Stimulated activated CD8-positive, alpha-beta memory T cell treated with anti-CD3 and anti-CD28 coated beads, Interleukin-7, amount 100 ng/mL, for 1 hour (primary cell): Measurements from ENCODE around the gene FOCAD.
A peak's percentile ranks its signal among the peaks of the same experiment; 100 is the strongest.

Experiments
- DNase-seq, 2 donors: peaks; one replicate each; pipeline ENCODE4 v3.0.0-alpha.2; 2020; ENCODE audit warnings: low read depth in 2 of 2

Gene FOCAD

DNA sequence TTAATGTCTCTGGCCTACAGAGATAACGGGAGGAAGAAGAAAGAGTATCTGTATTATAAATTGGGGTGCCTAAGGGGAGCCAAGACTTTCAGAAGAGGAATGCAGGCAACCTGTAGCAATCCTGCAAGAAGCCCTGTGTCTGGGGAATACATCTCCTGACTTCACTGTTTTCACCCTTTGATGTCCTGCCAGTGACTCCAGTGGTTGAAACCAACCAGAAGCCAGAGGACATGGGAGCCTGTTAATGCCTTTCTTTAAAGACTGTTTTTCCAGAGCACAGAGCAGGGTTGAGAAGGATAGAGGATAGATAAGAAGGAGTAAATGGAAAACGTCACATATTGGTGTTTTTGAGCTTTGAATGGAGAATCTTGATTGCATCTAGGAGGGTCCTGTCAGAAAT, 196.2 kb downstream of the FOCAD start:
- no peak for DNase-seq

DNA sequence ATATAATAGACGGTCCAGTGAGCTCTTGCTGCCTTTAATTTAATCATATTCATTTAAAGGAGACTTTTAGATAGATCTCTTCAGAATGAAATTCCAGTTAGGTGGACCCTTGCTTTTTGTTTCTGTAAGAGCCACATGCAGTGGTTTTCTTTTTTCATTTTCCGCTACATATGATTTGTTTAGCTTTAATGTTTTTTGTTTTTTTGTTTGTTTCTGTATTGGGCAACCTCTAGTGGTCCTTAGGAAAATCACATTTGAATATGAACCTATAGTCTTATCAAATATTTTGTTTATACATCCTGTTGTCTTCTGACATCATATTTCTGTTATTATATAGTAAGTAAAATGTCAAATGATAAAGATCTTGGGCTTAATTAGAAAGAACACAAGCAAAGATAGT, 196.6 kb downstream of the FOCAD start:
- DNase-seq, result no peak

DNA sequence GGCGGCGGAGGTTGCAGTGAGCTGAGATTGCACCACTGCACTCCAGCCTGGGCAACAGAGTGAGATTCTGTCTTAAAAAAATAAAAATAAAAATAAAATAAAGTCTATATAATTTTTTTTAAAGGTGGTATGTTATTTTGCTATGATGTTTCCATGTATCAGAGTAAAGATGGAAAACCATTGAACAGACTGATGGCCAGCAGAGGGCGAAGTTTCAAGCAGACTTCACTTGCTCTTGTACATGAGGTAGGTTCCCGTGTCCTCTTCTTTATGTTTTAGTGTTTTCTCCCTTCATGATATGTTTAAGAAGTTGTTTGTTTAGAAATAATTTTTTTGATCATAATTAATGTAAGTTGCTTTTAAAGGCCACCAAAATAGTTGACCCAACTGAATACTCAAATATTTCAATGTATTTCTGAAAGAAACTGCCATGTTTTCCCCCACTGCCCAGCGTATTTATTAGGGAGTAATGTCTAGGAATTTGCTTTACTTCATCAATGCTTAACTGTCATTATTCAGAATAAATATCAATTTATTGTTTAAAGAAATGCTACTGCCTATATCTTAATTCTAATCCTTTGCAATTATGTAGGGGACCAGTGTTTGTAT, 201.0 kb downstream of the FOCAD start:
- DNase-seq, result peak; percentile 1 to 30

DNA sequence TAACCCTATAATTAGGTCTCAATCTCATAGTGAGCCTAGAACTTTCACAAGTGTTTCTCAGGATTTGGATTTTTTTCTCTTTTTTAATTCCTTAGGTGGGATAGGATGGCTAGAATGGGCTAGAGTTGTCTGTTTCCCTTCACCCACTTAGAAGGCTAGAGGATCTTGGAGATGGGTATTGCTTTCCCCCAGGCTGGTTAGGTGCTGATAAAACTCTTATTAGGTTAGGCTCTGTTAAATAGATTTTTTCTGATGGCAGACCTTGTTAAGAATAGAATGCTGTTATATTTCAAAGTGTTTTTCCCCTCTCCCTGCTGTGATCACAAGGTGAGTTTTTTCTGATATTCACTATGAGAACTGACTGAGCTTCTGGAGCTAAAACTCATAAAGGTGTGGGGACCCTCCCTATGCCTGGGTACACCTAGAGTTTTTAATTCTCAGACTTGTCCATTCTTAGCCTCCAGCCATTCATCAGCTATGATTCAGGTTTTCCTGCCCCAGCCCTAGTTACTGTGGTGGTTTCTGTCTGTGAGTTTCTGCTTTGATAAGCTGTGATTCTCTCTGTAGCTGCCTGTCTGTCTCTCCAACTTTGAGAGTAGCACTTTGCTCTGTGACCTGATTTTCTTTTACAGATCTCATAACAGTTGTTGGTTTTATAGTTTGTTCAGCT, 215.0 kb downstream of the FOCAD start:
- no peak for DNase-seq

DNA sequence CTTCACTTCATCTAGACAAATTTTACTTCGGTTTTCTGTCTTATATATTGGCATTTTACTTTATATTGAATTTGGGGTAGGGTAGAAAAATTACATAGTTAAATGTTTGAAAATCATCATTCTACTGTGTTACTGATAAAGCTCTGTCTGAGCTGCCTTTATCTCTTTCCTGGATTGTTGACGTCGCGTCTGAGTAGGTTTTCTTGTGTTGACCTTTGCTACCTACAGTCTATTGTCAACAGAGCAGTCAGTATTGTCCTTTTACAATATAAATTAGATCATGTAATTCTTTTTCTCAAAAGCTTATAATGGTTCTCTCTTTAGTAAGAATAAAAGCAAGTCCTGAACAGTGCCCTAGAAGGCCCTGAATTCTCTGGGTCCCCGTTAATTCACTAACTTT, 219.2 kb downstream of the FOCAD start:
- no peak for DNase-seq

DNA sequence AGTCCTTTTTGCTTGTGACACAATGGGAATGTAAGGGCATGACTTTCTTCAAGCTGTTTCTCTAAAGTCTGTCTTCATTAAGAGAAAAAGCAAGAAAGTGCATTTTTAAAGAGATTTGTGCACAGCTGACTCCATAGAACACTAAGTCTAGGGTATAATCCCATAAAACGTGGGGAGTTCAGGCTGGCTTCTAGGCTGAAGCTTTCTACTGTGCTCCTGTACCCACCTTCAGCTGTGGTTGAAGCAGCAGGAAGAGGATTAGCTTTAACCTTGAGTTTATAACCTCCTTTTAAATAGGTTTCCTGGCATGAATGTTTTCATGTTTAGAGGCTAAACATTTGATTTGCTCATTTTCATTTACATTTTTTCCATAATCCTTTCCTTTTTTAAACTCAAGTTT, 220.9 kb downstream of the FOCAD start:
- DNase-seq, result no peak

DNA sequence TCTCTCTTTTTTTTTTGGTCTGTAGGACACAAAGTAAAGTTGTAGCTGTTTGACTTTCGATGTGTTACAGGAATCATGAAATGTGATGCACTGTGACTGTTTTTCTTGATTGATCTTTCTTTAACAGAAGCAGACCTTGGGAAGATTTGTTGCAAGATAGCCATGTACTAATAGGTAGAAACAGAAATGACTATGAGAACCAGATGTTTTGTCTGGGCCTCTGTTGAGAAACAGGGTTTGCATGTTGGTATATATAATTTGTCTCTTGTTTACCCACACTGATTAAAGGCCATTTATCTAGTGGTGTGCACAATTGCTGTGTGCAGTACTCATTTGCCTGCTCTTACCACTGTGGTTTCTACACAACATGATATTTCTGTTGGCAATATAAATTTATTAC, 222.3 kb downstream of the FOCAD start:
- no peak for DNase-seq

DNA sequence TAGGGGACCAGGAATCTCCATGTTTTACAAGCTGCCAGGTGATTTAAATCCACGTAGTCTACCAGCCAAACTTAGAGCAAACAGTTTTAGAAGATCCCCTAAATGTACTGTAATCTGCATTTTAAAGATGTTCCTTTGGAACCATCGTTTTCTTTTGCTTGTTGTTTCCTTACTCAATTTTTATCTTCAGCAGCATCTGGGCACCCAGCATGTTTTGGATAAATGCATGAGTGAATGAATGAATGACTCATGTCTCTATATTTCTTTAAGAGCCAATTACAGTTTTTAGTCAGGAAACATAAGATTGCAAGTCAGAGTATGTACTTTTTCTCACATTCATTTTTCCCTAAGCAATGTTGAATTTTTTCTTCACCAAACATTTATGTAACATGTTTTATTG, 224.4 kb downstream of the FOCAD start:
- no peak for DNase-seq

DNA sequence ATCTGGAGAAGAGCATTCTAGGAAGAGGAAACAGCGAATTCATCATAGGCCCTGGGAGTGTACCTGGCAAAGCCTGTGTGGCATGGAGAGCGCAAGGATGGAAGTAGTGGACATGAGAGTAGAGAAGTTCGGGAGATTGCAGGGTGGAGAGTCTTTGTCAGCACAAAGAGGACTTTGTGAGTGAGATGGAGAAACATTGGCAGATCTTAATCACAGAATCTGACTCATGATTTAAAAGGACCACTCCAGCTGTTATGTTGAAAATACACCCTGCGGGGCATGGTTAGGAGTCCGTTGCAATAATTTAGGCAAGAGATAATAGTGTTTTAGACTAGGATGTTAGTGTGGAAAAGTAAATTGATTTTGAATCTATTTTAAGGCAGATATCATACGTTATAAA, 230.5 kb downstream of the FOCAD start:
- DNase-seq, result no peak

DNA sequence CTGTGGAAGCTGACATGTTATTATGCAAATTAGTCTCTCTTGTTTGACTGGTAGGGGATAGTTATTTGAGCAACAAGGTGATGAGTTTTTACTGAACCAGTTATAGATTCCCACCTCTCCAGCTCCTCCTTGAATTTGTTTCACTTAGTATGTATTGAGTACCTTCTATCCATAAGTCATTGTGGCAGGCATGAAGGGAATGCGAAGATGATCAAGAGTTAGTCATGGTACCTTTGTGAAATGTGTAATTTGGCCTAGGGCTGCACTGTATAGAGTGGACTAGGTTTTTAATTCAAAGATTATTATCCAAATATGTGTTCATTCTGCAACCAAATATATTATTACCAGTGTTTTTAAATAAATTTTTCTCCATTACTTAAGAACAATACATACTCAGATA, 237.3 kb downstream of the FOCAD start:
- DNase-seq, result no peak

DNA sequence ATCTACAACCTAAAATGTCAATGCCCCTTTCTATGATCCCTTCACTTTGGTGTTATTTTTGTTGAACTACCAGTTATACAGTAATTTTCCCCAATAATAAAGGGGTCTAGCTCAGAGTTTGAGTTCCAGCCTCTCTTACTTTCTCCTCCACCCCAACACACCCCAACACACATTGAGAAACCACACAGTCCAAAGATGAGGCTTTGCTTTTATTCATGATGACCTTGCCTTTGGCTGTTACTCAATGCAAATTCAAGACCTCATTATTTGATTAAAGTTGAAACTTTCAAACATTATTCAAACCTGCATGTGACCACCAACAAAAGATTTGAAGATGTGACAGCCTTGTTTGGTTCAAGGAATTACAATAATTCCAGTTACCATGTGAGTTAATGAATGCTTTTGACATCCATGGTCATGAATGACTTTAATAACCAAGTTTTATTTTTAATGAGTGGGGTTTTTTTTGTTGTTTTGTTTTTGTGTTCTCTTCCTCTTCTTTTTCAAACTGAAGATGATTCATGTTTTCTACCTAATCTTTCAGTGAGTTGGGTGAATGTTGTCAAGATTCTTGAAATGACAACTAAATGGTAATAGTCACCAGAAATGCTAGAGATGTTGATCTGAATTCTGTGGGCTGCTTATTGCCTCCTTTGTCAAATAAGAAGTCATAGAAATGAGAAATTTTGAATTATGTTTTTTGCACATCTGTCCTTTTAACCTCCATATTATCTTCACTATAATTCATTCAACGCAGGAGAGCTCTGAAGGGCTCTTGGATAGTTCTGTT, 241.4 kb downstream of the FOCAD start:
- no peak for DNase-seq

DNA sequence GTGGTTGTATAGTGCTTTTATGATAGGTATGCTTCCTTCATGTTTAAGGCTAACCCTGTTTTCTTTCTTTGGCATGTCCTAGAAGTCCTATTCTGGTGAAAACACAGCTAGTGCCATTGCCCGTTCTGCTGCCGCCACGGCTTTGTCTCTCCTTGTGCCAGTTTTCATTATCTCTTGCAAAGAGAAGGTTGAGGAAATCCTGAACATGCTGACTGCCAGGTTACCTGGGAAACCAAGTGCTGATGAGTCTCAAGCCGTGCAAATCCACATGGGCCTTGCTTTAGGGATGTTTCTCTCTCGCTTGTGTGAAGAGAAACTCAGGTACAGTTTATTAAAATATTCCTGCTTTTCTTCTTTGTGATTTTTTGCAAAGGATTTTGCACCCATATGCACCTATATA, 245.2 kb downstream of the FOCAD start:
- DNase-seq, result no peak

DNA sequence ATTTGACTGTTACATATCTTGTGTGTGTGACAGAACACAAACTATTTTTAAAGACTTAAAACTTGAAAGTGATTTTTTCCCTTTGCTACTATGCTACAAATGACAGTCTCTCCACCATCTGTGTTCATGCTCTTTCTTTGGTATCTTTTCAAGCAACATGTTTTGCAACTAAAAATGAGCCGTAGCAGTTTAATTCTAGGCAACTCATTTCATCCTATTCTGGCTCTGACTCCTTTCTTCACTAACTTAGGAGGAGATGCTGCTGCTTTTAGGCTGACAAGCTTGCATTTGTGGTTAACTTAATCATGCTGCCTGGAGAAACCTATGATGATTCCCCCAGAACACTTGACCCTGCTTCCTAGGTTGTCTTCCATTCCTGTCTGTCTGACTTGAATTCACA, 246.8 kb downstream of the FOCAD start:
- no peak for DNase-seq

DNA sequence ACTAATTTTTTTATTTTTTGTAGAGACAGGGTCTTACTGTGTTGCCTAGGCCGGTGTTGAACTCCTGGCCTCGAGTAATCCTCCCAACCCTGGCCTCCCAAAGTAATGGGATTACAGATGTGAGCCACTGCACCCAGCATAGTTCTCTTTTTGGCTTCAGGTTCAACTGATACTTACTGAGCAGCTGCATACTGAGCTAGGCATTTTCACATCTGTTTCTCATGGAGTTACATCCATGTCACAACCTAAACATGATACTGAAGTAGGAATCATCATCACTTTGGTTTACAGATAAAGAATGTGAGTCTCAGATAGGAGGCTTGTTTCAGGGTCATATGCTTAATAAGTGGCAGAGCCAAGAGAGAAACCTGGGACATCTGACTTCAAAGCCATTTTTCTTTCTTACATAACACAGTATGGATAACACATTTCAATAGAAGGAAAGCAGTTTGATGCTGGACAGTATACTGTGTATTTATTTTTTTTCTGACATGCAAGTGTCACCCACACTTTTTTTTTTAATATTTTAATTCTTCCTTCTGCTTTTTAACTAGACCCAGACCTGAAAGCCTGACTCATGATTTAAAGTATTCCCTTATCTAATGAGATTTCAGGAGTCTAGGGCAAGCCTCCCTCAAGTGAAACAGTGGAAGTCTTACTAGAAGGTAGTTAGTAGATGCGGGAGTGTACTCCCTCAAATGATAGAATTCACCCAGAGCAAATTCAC, 256.6 kb downstream of the FOCAD start:
- no peak for DNase-seq

DNA sequence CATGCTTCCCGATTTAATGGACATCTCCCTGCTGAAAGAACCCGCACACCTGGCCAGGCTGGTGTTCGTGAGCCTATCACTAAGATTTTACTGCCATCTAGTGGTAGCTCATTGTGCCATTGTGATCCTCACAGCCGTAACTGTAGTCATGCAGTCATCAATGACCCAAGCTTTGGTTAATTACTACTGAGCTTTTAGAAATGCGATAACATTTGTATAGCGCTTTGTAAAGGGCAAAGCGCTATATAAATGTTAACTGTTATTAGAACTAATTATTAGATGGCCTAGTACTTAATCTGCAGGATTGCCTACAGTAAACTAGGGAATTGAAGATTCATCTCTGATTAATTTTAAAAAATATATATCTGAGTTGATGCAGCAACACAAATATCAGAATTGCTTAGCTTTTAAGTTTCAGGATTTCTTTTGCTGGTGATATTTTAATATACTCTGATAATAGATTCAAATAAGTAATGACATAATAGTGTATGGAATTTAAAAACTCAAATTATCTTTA, 257.2 kb downstream of the FOCAD start:
- peak; percentile 10 to 13 for DNase-seq

DNA sequence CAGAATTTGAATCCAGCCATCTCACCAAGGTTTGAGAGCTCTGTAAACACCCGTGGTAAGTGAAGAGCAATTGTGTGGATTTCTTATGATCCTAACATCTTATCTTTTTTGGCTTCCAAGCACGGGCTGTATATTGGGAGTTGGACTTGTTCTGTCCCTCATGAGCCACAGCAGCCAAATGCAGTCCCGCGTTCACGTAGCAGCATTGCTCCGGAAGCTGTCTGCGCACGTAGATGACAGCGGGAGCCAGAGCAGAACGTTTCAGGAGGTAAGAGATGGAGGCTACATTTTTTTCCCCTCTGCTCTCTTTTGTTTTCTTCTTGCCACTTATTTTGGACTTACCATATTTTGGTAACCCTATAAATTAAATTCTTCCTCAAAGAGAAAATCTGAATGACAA, 260.4 kb downstream of the FOCAD start:
- DNase-seq, result no peak

DNA sequence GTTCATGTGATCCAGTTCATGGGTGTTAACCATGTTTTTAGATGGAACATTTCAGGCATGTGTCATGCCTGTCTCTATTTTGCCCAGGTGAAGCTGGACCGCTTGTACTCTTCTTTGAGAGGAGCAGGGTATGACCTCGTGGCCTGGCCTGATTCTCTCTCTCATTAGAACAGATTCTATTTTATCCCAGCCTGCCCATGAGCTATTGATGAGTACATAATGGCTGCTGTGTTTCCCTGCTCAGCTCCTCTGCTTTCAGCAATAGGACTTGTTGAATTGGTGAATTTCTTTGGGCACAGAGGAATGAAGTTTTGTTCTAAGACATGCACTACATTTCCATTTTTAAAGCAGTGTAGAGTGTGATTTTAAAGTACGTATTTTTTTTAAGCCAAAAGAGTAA, 261.2 kb downstream of the FOCAD start:
- no peak for DNase-seq

DNA sequence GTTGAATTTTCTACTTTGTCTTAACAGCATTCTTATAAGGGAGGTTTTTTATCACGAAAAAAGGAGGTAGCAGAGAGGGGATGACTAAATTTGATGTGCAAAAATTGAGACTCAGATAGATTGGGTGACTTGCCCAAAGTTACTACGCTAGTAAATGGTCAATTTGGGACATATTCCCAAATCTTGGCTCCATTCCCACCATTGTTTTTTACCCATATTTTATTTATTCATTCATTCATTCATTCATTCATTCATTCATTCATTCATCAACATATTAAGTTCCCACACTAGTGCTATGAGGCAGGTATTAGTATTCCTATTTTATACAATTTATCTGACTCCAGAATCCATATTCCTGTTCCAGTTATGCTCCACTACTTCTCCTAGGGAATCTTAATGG, 261.8 kb downstream of the FOCAD start:
- no peak for DNase-seq

DNA sequence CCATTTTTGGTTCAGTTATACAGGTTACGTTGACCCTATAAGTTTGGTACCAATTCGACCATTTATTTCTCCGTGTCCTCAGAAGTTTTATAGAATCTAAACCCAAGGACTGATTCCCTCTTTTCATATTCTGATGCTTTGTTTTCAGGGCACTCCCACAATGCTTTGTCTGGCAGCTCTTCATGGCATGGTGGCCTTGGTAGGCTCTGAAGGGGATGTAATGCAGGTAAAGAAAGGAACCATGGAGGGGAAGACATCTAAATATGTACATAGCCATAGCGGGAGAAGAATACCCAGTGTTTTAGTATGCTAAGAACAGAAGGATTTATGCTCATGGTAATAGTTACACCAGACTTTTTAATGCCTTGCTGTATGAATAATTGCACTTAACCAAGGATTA, 264.6 kb downstream of the FOCAD start:
- DNase-seq, result no peak

DNA sequence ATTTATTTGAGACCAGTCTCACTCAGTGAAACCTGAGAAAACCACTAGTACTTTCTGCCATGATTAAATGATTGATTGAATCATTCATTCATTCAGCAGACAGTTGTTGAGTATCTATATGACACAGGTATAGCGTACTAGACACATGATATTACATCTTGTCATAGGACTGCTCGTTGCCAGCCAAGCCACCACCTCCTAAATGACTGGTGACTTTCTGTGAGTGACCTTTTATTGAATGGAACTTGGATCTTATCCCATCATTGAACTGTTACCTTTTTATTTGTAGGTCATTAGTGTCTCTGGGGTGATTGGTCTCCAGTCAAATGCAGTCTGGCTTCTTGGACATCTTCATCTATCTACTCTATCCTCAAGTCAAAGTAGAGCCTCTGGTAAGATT, 266.6 kb downstream of the FOCAD start:
- no peak for DNase-seq

DNA sequence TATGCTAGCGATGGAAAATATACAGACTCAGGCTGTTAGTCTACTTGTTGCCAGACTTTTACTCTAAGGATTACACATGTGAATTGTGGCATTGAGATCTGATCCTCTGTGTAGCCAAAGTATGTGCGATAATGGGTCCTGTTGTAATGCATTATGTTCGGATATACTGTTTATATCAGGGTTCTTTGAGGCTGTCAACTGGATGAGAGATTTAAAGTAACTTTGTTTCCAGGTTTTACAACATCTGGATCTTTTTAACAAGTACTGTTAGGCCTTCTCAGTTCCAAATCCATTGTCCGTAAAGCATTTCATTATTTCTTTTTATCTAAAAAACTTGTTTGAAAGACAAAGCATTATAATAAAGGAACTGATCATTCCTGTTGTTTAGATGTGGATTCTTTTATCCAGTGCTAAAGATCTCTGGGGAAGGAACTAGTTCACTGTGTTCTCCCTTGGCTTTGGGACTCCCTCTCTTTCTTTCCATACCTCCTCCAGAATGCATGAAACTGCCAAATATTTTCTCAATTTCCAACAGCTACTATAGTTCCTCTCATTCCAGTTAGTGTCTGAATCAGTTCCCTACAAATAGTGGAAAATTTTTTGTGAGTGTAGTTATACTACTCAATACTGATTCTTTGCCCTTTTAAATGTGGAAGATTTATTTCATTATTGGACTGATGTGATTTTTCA, 278.6 kb downstream of the FOCAD start:
- no peak for DNase-seq

DNA sequence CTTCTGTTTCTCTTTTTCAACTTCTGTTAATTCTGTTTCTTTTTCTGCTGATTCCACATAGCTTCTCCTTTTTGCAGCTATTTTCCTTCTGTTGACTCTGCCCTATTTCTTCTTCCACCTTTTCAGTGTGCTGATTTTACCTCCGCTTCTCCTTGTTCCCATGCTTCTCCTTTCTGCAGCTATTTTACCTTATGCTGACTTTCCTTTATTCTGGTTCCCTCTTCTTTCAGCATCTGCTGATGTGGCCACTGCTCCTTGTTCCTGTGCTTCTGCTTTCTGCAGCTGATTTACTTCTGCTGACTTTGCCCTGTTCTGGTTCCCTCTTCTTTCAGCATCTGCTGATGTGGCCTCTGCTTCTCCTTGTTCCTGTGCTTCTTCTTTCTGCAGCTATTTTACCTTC, 288.6 kb downstream of the FOCAD start:
- DNase-seq, result no peak
